Stimulated activated CD8-positive, alpha-beta memory T cell treated with anti-CD3 and anti-CD28 coated beads, Interleukin-4, amount 100 ng/mL, for 4 hours (primary cell): ENCODE data around the gene ASTN1.

Experiments
- DNase-seq, 2 donors: peaks; one replicate each; pipeline ENCODE4 v3.0.0-alpha.2; 2020; ENCODE audit warnings: low read depth in 2 of 2, low spot score in 1 of 2

The ASTN1 gene

GRCh38 chr1:176880955-176881595 is 283.4 kb downstream of the ASTN1 start:
- DNase-seq, result peak in 1 of 2 donors; percentile 7

- DNase-seq, result no peak
These were observed 284.5 kb downstream of the ASTN1 start for GRCh38 chr1:176879784-176880620.

- no peak for DNase-seq
These were observed 285.6 kb downstream of the ASTN1 start for GRCh38 chr1:176878750-176879536.

- DNase-seq, result no peak
These were observed 287.0 kb downstream of the ASTN1 start for GRCh38 chr1:176877557-176877956.

- no peak for DNase-seq
These were observed 287.5 kb downstream of the ASTN1 start for GRCh38 chr1:176876966-176877515.

GRCh38 chr1:176869577-176869976 is 294.9 kb downstream of the ASTN1 start:
- DNase-seq, result no peak

GRCh38 chr1:176866011-176866714 is 298.3 kb downstream of the ASTN1 start:
- no peak for DNase-seq

- no peak for DNase-seq
These were observed 300.3 kb downstream of the ASTN1 start for GRCh38 chr1:176864211-176864610.

GRCh38 chr1:176863613-176864012 is 300.9 kb downstream of the ASTN1 start:
- DNase-seq, result no peak

GRCh38 chr1:176858433-176858916 is 306.0 kb downstream of the ASTN1 start:
- no peak for DNase-seq

- DNase-seq, result no peak
These were observed 306.9 kb downstream of the ASTN1 start for GRCh38 chr1:176857632-176858031.

GRCh38 chr1:176854758-176855745 is 309.5 kb downstream of the ASTN1 start:
- no peak for DNase-seq

GRCh38 chr1:176854121-176854520 is 310.4 kb downstream of the ASTN1 start:
- no peak for DNase-seq

GRCh38 chr1:176853503-176853902 is 311.0 kb downstream of the ASTN1 start:
- DNase-seq, result no peak

- DNase-seq, result no peak
These were observed 312.4 kb downstream of the ASTN1 start for GRCh38 chr1:176852124-176852523.

GRCh38 chr1:176850871-176851270 is 313.6 kb downstream of the ASTN1 start:
- no peak for DNase-seq

- no peak for DNase-seq
These were observed 315.2 kb downstream of the ASTN1 start for GRCh38 chr1:176849281-176849680.

- DNase-seq, result no peak
These were observed 317.5 kb downstream of the ASTN1 start for GRCh38 chr1:176847052-176847451.
